H9 (cell line): Measurements from ENCODE around the gene TSPAN18. TPM values are rescaled to one million over a fixed set of nuclear protein-coding genes. Genes with fewer than 3 reads are reported as not detected.

Experiments used
- DNase-seq: peaks from one replicate; pipeline ENCODE4 v3.0.0-alpha.2; 2017
- H2AFZ ChIP-seq: one replicate; pipeline ENCODE4 v1.6.1; 2013; ENCODE audit warnings: mild to moderate bottlenecking, low read length, control low read depth, moderate library complexity
- H2AK5ac ChIP-seq: 2 replicates; pipeline ENCODE4 v1.6.1; 2013; ENCODE audit warnings: low read length, control low read depth, mixed read lengths; ENCODE audit not compliant: insufficient read length
- H2BK120ac ChIP-seq: one replicate; pipeline ENCODE4 v1.6.1; 2013; ENCODE audit warnings: low read depth, mild to moderate bottlenecking, low read length, control low read depth, inconsistent platforms; ENCODE audit not compliant: poor library complexity, severe bottlenecking
- H2BK12ac ChIP-seq: 2 replicates; pipeline ENCODE4 v1.6.1; 2013; ENCODE audit warnings: low read length, control low read depth, mixed read lengths, low read depth; ENCODE audit not compliant: insufficient read length
- H2BK15ac ChIP-seq: 2 replicates; pipeline ENCODE4 v1.6.1; 2013; ENCODE audit warnings: low read depth, low read length, control low read depth
- H2BK20ac ChIP-seq: one replicate; pipeline ENCODE4 v1.6.1; 2013; ENCODE audit warnings: low read depth, mild to moderate bottlenecking, low read length, control low read depth, inconsistent platforms; ENCODE audit not compliant: poor library complexity, severe bottlenecking
- H2BK5ac ChIP-seq: 2 replicates; pipeline ENCODE4 v1.6.1; 2013; ENCODE audit warnings: low read length, control low read depth, mixed read lengths; ENCODE audit not compliant: insufficient read length
- H3K14ac ChIP-seq: 2 replicates; pipeline ENCODE4 v1.6.1; 2013; ENCODE audit warnings: low read length, control low read depth; ENCODE audit not compliant: insufficient read depth
- H3K18ac ChIP-seq: 2 replicates; pipeline ENCODE4 v1.6.1; 2013; ENCODE audit warnings: low read depth, mild to moderate bottlenecking, mixed read lengths, low read length, control low read depth; ENCODE audit not compliant: insufficient read length
- H3K23ac ChIP-seq: 2 replicates; pipeline ENCODE4 v1.6.1; 2013; ENCODE audit warnings: low read length, control low read depth, mixed read lengths, low read depth; ENCODE audit not compliant: insufficient read length
- H3K23me2 ChIP-seq: 2 replicates; pipeline ENCODE4 v1.6.1; 2013; ENCODE audit warnings: low read depth, mild to moderate bottlenecking, mixed read lengths, low read length, control low read depth; ENCODE audit not compliant: insufficient read length, poor library complexity, severe bottlenecking
- H3K27ac ChIP-seq: 2 replicates; pipeline ENCODE4 v1.5.1; 2013; ENCODE audit warnings: low read length, control low read depth, mixed read lengths, low read depth; ENCODE audit not compliant: insufficient read length
- H3K27me3 ChIP-seq: 2 replicates; pipeline ENCODE4 v1.6.1; 2013; ENCODE audit warnings: low read length, control low read depth, inconsistent platforms; ENCODE audit not compliant: insufficient read depth
- H3K4ac ChIP-seq: 2 replicates; pipeline ENCODE4 v1.6.1; 2013; ENCODE audit warnings: low read depth, mild to moderate bottlenecking, control low read depth, inconsistent platforms, low read length, moderate library complexity
- H3K4me1 ChIP-seq: 2 replicates; pipeline ENCODE4 v1.6.1; 2013; ENCODE audit warnings: low read length, control low read depth, inconsistent platforms; ENCODE audit not compliant: insufficient read depth
- H3K4me2 ChIP-seq: 2 replicates; pipeline ENCODE4 v1.6.1; 2013; ENCODE audit warnings: low read length, control low read depth, mixed read lengths; ENCODE audit not compliant: insufficient read length, insufficient read depth
- H3K56ac ChIP-seq: 2 replicates; pipeline ENCODE4 v1.6.1; 2013; ENCODE audit warnings: low read depth, mild to moderate bottlenecking, mixed read lengths, low read length, control low read depth; ENCODE audit not compliant: insufficient read length
- H3K79me1 ChIP-seq: 2 replicates; pipeline ENCODE4 v1.6.1; 2013; ENCODE audit warnings: low read depth, mild to moderate bottlenecking, moderate library complexity, low read length, control low read depth, inconsistent platforms; ENCODE audit not compliant: insufficient read depth, poor library complexity, severe bottlenecking
- H3K79me2 ChIP-seq: 2 replicates; pipeline ENCODE4 v1.6.1; 2013; ENCODE audit warnings: low read length, control low read depth, inconsistent platforms; ENCODE audit not compliant: insufficient read depth
- H3K9ac ChIP-seq: 2 replicates; pipeline ENCODE4 v1.6.1; 2013; ENCODE audit warnings: low read length, control low read depth, mixed read lengths; ENCODE audit not compliant: insufficient read length; ENCODE audit errors: extremely low read depth
- H3K9me3 ChIP-seq: one replicate; pipeline ENCODE4 v1.6.1; 2013; ENCODE audit warnings: low read depth, low read length, inconsistent platforms; ENCODE audit not compliant: control insufficient read depth
- H3T11ph ChIP-seq: one replicate; pipeline ENCODE4 v1.6.1; 2013; ENCODE audit warnings: mild to moderate bottlenecking, low read length, control low read depth, inconsistent platforms
- H4K20me1 ChIP-seq: one replicate; pipeline ENCODE4 v1.6.1; 2013; ENCODE audit not compliant: control insufficient read depth, insufficient read length, insufficient read depth
- H4K5ac ChIP-seq: 2 replicates; pipeline ENCODE4 v1.6.1; 2013; ENCODE audit warnings: low read depth, mild to moderate bottlenecking, mixed read lengths, low read length, control low read depth; ENCODE audit not compliant: insufficient read length
- H4K8ac ChIP-seq: replicated peaks from 2 replicates; pipeline ENCODE4 v1.6.1; 2013; ENCODE audit warnings: low read length, control low read depth, mixed read lengths, low read depth; ENCODE audit not compliant: insufficient read length
- H4K91ac ChIP-seq: 2 replicates; pipeline ENCODE4 v1.6.1; 2013; ENCODE audit warnings: low read depth, mild to moderate bottlenecking, moderate library complexity, mixed read lengths, low read length, control low read depth; ENCODE audit not compliant: insufficient read length
- H3K27ac Mint-ChIP-seq, 3 experiments: 2 replicates in 2 of 3; 3 replicates in 1 of 3; pipeline ENCODE4 v1.8.0; 2020 to 2021; ENCODE audit warnings: mixed read lengths in 3 of 3, mild to moderate bottlenecking in 1 of 3, moderate library complexity in 1 of 3
- H3K27me3 Mint-ChIP-seq: 2 replicates; pipeline ENCODE4 v1.8.0; 2021; ENCODE audit warnings: low read depth, mild to moderate bottlenecking, moderate library complexity, mixed read lengths
- H3K36me3 Mint-ChIP-seq, 3 experiments: 2 replicates in 2 of 3; 3 replicates in 1 of 3; pipeline ENCODE4 v1.8.0; 2020 to 2021; ENCODE audit warnings: low read depth in 3 of 3, mixed read lengths in 3 of 3; ENCODE audit not compliant: insufficient read depth in 1 of 3
- H3K4me1 Mint-ChIP-seq, 2 experiments: 2 replicates each; pipeline ENCODE4 v1.8.0; 2020; ENCODE audit warnings: mixed read lengths in 2 of 2
- H3K4me3 Mint-ChIP-seq, 2 experiments: 2 replicates in 1 of 2; 3 replicates in 1 of 2; pipeline ENCODE4 v1.8.0; 2020 to 2021; ENCODE audit warnings: mild to moderate bottlenecking in 2 of 2, mixed read lengths in 2 of 2, moderate library complexity in 1 of 2
- H3K9me3 Mint-ChIP-seq, 2 experiments: 2 replicates in 1 of 2; 3 replicates in 1 of 2; pipeline ENCODE4 v1.8.0; 2020; ENCODE audit warnings: mild to moderate bottlenecking in 2 of 2, mixed read lengths in 2 of 2, moderate library complexity in 1 of 2
- WGBS: extraction: QIAGEN DNeasy Blood & Tissue Kit; methylation state at CpG from one replicate; pipeline ENCODE4 v1.1.7; 2013; ENCODE audit warnings: missing lambda C conversion rate, low lambda C conversion rate, mixed read lengths; ENCODE audit not compliant: insufficient read length; ENCODE audit errors: extremely low coverage; 5-methylcytosine and 5-hydroxymethylcytosine counted together
- total RNA-seq: library from RNA; stranded (reverse); gene quantifications from 2 replicates; pipeline ENCODE4 v1.2.1, GENCODE V29; 2021
- TF ChIP-seq, protein P1 (sequence below): fragments of 200-600 bp; sonication (generic); conservative IDR thresholded peaks from 3 replicates; pipeline ENCODE4 v1.8.0; 2021; ENCODE audit warnings: antibody characterized with exemption, mild to moderate bottlenecking

The TSPAN18 gene
- total RNA-seq, 1 experiment from 2014 or later: 25.3 TPM

DNA sequence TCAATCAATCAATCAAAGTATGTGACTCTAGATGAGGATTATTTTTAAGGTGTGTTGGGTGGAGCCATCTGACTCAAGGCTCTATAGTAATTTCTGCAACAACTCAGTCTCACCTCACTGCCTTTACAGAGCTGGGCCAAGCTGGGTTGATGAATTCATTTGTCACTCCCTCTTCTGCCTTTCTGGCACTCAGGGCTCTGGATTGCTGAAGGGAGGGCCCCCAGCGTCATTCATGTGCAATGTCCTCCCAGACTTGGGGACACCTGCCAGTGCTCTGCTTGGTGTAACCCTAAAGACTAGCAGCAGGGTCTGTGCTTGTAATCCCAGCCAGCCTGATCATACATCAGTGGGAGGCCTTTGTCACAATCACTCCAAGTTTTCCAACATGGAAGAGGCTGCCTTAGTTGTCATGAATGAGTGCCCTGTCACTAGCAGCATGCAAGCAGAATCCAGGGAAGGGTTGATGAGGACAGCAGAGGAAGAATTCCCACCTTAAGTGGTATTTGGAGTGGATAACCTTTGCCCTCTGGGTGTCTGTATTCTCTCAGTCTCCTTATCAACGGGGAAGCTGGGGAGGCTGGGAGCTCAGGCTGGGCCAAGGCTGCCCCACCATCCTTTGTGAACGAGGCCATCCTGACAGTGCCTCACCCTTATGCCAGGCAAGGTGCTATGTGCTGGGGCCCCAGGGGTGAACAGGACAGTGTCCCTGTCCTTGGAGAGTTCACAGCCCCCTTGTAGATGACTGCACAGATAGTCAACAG is 225.9 kb downstream of the TSPAN18 start:
- H3K27ac Mint-ChIP-seq: peak overlapping the region in 1 of 3 experiments; percentile 20; a peak in 1 of 7 replicates
- H3K4me3 Mint-ChIP-seq: peak overlapping the region in 1 of 2 experiments; percentile 51; a peak in 2 of 5 replicates

More for the DNA sequence above, 225.9 kb downstream of the TSPAN18 start:
- H2AFZ ChIP-seq: no peak overlapping the region
- no peak overlapping the region for H4K8ac ChIP-seq
- no peaks in the 10 kb centered on the region for H3K9me3 ChIP-seq
- H3K4me2 ChIP-seq: no peak overlapping the region
- peaks cover 14% of the 10 kb centered on the region for H3K27me3 Mint-ChIP-seq
- no peaks in the 10 kb centered on the region for H4K20me1 ChIP-seq
- WGBS: no CpG with 5 or more reads among the region's 3 CpGs
- H3K79me2 ChIP-seq: no peaks in the 10 kb centered on the region
- H4K5ac ChIP-seq: no peak overlapping the region
- no peak overlapping the region for H2BK20ac ChIP-seq
- no peak overlapping the region for H2BK15ac ChIP-seq
- H3K9ac ChIP-seq: no peak overlapping the region
- no peak overlapping the region for H2BK12ac ChIP-seq
- H2AK5ac ChIP-seq: no peak overlapping the region
- no peak overlapping the region for H3K23ac ChIP-seq
- peaks cover 9% of the 10 kb centered on the region for H3K4me1 ChIP-seq
- no peaks in the 10 kb centered on the region for H3K36me3 Mint-ChIP-seq
- no peak overlapping the region for H2BK120ac ChIP-seq
- peaks cover 6% of the 10 kb centered on the region for H3K23me2 ChIP-seq
- H3K79me1 ChIP-seq: no peaks in the 10 kb centered on the region
- H3K56ac ChIP-seq: no peak overlapping the region
- no peaks in the 10 kb centered on the region for H3K27me3 ChIP-seq
- no peak overlapping the region for H2BK5ac ChIP-seq
- peaks cover 60 to 74% of the 10 kb centered on the region in 2 experiments for H3K4me1 Mint-ChIP-seq
- H3K27ac ChIP-seq: no peak overlapping the region
- TF ChIP-seq, protein P1, sequence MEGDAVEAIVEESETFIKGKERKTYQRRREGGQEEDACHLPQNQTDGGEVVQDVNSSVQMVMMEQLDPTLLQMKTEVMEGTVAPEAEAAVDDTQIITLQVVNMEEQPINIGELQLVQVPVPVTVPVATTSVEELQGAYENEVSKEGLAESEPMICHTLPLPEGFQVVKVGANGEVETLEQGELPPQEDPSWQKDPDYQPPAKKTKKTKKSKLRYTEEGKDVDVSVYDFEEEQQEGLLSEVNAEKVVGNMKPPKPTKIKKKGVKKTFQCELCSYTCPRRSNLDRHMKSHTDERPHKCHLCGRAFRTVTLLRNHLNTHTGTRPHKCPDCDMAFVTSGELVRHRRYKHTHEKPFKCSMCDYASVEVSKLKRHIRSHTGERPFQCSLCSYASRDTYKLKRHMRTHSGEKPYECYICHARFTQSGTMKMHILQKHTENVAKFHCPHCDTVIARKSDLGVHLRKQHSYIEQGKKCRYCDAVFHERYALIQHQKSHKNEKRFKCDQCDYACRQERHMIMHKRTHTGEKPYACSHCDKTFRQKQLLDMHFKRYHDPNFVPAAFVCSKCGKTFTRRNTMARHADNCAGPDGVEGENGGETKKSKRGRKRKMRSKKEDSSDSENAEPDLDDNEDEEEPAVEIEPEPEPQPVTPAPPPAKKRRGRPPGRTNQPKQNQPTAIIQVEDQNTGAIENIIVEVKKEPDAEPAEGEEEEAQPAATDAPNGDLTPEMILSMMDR: no peak
- no peak for DNase-seq
- no peak overlapping the region for H3K14ac ChIP-seq
- no peak overlapping the region for H3K4ac ChIP-seq
- H3K9me3 Mint-ChIP-seq: no peaks in the 10 kb centered on the region
- no peak overlapping the region for H4K91ac ChIP-seq
- H3K18ac ChIP-seq: no peak overlapping the region
- no peak overlapping the region for H3T11ph ChIP-seq
